IMR-90 (cell line): ENCODE results near the gene WASHC4. TPM values are rescaled to one million over a fixed set of nuclear protein-coding genes. Genes with fewer than 3 reads are reported as not detected.

Experiments
- ATAC-seq: fragments of 200-7000 bp; cut with Tn5 transposase; 2 replicates; pipeline ENCODE4 v1.9.1; 2020; ENCODE audit warnings: low read depth, mild to moderate bottlenecking, moderate library complexity
- Bru-seq: library from RNA; stranded (reverse); fragments of 400-500 nt; gene quantifications from one replicate; lab custom pipeline; 2021; lab: Mats Ljungman, UMichigan
- BruChase-seq, 2 experiments: library from RNA; stranded (reverse); fragments of 400-500 nt; gene quantifications; one replicate each; lab custom pipeline; 2021; lab: Mats Ljungman, UMichigan
- BruUV-seq: library from RNA; stranded (reverse); fragments of 400-500 nt; replicated peaks from 2 replicates; lab custom pipeline; 2021; lab: Mats Ljungman, UMichigan
- CTCF ChIA-PET: fragments of 300-600 bp; formaldehyde crosslinking; extraction: SDS; loops from one replicate; lab custom pipeline; 2021; ENCODE audit warnings: antibody characterized with exemption; lab: Yijun Ruan, JAX
- POLR2A ChIA-PET: fragments of 300-600 bp; sonication (Branson Sonifier 250); formaldehyde crosslinking; loops from one replicate; lab custom pipeline; 2022; ENCODE audit warnings: antibody characterized with exemption; ENCODE audit not compliant: unreplicated experiment; lab: Charles Lee
- DNase-seq: peaks from one replicate; pipeline ENCODE4 v3.0.0; 2013
- H2AFZ ChIP-seq: replicated peaks from 2 replicates; pipeline ENCODE3; 2013; ENCODE audit warnings: low read length, mild to moderate bottlenecking; ENCODE audit not compliant: poor library complexity
- H2AK5ac ChIP-seq: 2 replicates; pipeline ENCODE4 v1.6.1; 2013; ENCODE audit warnings: low read depth, low read length, inconsistent platforms
- H2AK9ac ChIP-seq: replicated peaks from 2 replicates; pipeline ENCODE3; 2013; ENCODE audit warnings: mild to moderate bottlenecking, low read depth, low read length, moderate library complexity; ENCODE audit not compliant: poor library complexity
- H2BK120ac ChIP-seq: 2 replicates; pipeline ENCODE4 v1.6.1; 2013; ENCODE audit warnings: low read depth, low read length, inconsistent platforms
- H2BK15ac ChIP-seq: 3 replicates; pipeline ENCODE4 v1.6.1; 2013; ENCODE audit warnings: low read depth, low read length, inconsistent platforms
- H2BK20ac ChIP-seq: 2 replicates; pipeline ENCODE4 v1.6.1; 2013; ENCODE audit warnings: low read depth, mild to moderate bottlenecking, inconsistent platforms, low read length, moderate library complexity
- H2BK5ac ChIP-seq: 2 replicates; pipeline ENCODE4 v1.6.1; 2013; ENCODE audit warnings: mild to moderate bottlenecking, low read depth, low read length, inconsistent platforms; ENCODE audit not compliant: poor library complexity, severe bottlenecking
- H3K14ac ChIP-seq: replicated peaks from 2 replicates; pipeline ENCODE4 v1.6.1; 2013; ENCODE audit warnings: low read depth, low read length, inconsistent platforms
- H3K18ac ChIP-seq: 2 replicates; pipeline ENCODE4 v1.6.1; 2013; ENCODE audit warnings: low read depth, low read length, control low read depth
- H3K23ac ChIP-seq: 2 replicates; pipeline ENCODE4 v1.6.1; 2013; ENCODE audit warnings: low read depth, low read length, inconsistent platforms
- H3K27ac ChIP-seq: 2 replicates; pipeline ENCODE4 v1.5.1; 2013; ENCODE audit warnings: mild to moderate bottlenecking, control low read depth, low read length; ENCODE audit not compliant: insufficient read depth
- H3K27me3 ChIP-seq: 2 replicates; pipeline ENCODE4 v1.6.1; 2013; ENCODE audit warnings: low read length; ENCODE audit not compliant: control insufficient read depth, insufficient read depth
- H3K36me3 ChIP-seq: 2 replicates; pipeline ENCODE4 v1.6.1; 2013; ENCODE audit warnings: low read length, mixed read lengths; ENCODE audit not compliant: control insufficient read depth, insufficient read depth
- H3K4ac ChIP-seq: 2 replicates; pipeline ENCODE4 v1.6.1; 2013; ENCODE audit warnings: low read depth, low read length, inconsistent platforms
- H3K4me1 ChIP-seq: 2 replicates; pipeline ENCODE4 v1.6.1; 2013; ENCODE audit warnings: low read length, mixed read lengths; ENCODE audit not compliant: control insufficient read depth, insufficient read depth
- H3K4me2 ChIP-seq: 2 replicates; pipeline ENCODE4 v1.6.1; 2013; ENCODE audit warnings: low read depth, mild to moderate bottlenecking, control low read depth, low read length, moderate library complexity
- H3K4me3 ChIP-seq: 2 replicates; pipeline ENCODE4 v1.5.1; 2013; ENCODE audit warnings: low read depth, mild to moderate bottlenecking, control low read depth, low read length, moderate library complexity; ENCODE audit not compliant: insufficient read depth
- H3K56ac ChIP-seq: 2 replicates; pipeline ENCODE4 v1.6.1; 2013; ENCODE audit warnings: low read length, inconsistent platforms; ENCODE audit not compliant: insufficient read depth; ENCODE audit errors: extremely low read depth
- H3K79me1 ChIP-seq, 2 experiments: 2 replicates each; pipeline ENCODE4 v1.6.1; 2013; ENCODE audit warnings: low read length in 2 of 2, inconsistent platforms in 1 of 2, low read depth in 1 of 2
- H3K9ac ChIP-seq: 2 replicates; pipeline ENCODE4 v1.6.1; 2013; ENCODE audit warnings: low read depth, low read length, control low read depth
- H3K9me1 ChIP-seq: 2 replicates; pipeline ENCODE4 v1.6.1; 2013; ENCODE audit warnings: low read length, inconsistent platforms; ENCODE audit not compliant: insufficient read depth
- H3K9me3 ChIP-seq: 2 replicates; pipeline ENCODE4 v1.6.1; 2013; ENCODE audit warnings: low read length; ENCODE audit not compliant: control insufficient read depth, insufficient read depth
- H4K20me1 ChIP-seq: 2 replicates; pipeline ENCODE4 v1.6.1; 2013; ENCODE audit warnings: low read length, inconsistent platforms; ENCODE audit not compliant: insufficient read depth
- H4K5ac ChIP-seq: 2 replicates; pipeline ENCODE4 v1.6.1; 2013; ENCODE audit warnings: mild to moderate bottlenecking, low read depth, low read length, control low read depth
- H4K8ac ChIP-seq, 2 experiments: 2 replicates each; pipeline ENCODE4 v1.6.1; 2013; ENCODE audit warnings: low read depth in 2 of 2, low read length in 2 of 2, control low read depth in 1 of 2, inconsistent platforms in 1 of 2
- H4K91ac ChIP-seq: 2 replicates; pipeline ENCODE4 v1.6.1; 2013; ENCODE audit warnings: low read depth, low read length, inconsistent platforms; ENCODE audit not compliant: insufficient read depth
- BHLHE40 ChIP-seq: fragments of 150-350 bp; IDR thresholded peaks from 2 replicates; pipeline ENCODE4 v1.6.1; 2016; ENCODE audit warnings: mild to moderate bottlenecking, low read depth, low read length
- CEBPB ChIP-seq: IDR thresholded peaks from 2 replicates; pipeline ENCODE4 v1.6.1; 2012; ENCODE audit warnings: low read depth, low read length, improper control_type of control experiment
- CHD1 ChIP-seq: IDR thresholded peaks from 2 replicates; pipeline ENCODE4 v1.6.1; 2012; ENCODE audit warnings: low read depth, low read length, improper control_type of control experiment
- FOS ChIP-seq: fragments of 150-350 bp; IDR thresholded peaks from 2 replicates; pipeline ENCODE4 v1.6.1; 2016; ENCODE audit warnings: low read depth, low read length
- MAFK ChIP-seq: IDR thresholded peaks from 2 replicates; pipeline ENCODE4 v1.6.1; 2012; ENCODE audit warnings: low read depth, low read length, improper control_type of control experiment
- MAZ ChIP-seq: IDR thresholded peaks from 2 replicates; pipeline ENCODE4 v1.6.1; 2012; ENCODE audit warnings: low read depth, mild to moderate bottlenecking, low read length, improper control_type of control experiment, moderate library complexity, borderline replicate concordance
- NFE2L2 ChIP-seq: fragments of 150-350 bp; IDR thresholded peaks from 2 replicates; pipeline ENCODE4 v1.6.1; 2016; ENCODE audit warnings: low read depth, mild to moderate bottlenecking, low read length
- POLR2A ChIP-seq: IDR thresholded peaks from 2 replicates; pipeline ENCODE4 v1.6.1; 2012; ENCODE audit warnings: mild to moderate bottlenecking, low read depth, low read length
- RAD21 ChIP-seq: IDR thresholded peaks from 2 replicates; pipeline ENCODE4 v1.6.1; 2012; ENCODE audit warnings: low read length, improper control_type of control experiment
- RCOR1 ChIP-seq: IDR thresholded peaks from 2 replicates; pipeline ENCODE4 v1.6.1; 2012; ENCODE audit warnings: mild to moderate bottlenecking, low read length, improper control_type of control experiment; ENCODE audit not compliant: insufficient replicate concordance
- SMC3 ChIP-seq: fragments of 150-350 bp; IDR thresholded peaks from 2 replicates; pipeline ENCODE4 v1.6.1; 2016; ENCODE audit warnings: low read depth, mild to moderate bottlenecking, antibody characterized with exemption, low read length, moderate library complexity
- WGBS, 2 experiments: methylation state at CpG; one replicate each; pipeline versions ENCODE4 v1.1.5 to v1.1.7; 2013; ENCODE audit warnings: missing lambda C conversion rate in 2 of 2; ENCODE audit not compliant: insufficient read length in 1 of 2; ENCODE audit errors: extremely low coverage in 2 of 2; 5-methylcytosine and 5-hydroxymethylcytosine counted together
- dilution Hi-C: fragments of 300-500 bp; cut with HindIII; formaldehyde crosslinking; loops from one replicate; pipeline ENCODE4 v1.14.3; 2018; ENCODE audit warnings: low sequenced_read_pairs; ENCODE audit not compliant: unreplicated experiment
- in situ Hi-C: fragments of 300-500 bp; cut with MboI; formaldehyde crosslinking; loops from 3 replicates; pipeline ENCODE4 v1.14.3; 2019; ENCODE audit warnings: low sequenced_read_pairs, inconsistent platforms, mixed read lengths
- intact Hi-C: fragments of 100-400 bp; cut with micrococcal nuclease; formaldehyde crosslinking; loops from 2 replicates; pipeline ENCODE4 v1.10.0; 2022
- long read RNA-seq: library from polyadenylated mRNA; unstranded; transcript quantifications from one replicate; pipeline ENCODE4 v2.0.0, GENCODE V29; 2021; ENCODE audit not compliant: unreplicated experiment
- polyA plus RNA-seq, 3 experiments: library from polyadenylated mRNA; depleted of rRNA; stranded (reverse); fragments of >200 nt; gene quantifications; 2 replicates each; pipeline ENCODE4 v1.2.3, GENCODE V29; 2012; ENCODE audit warnings: low replicate concordance in 1 of 3
- total RNA-seq: library from RNA; depleted of rRNA; stranded (reverse); fragments of >200 nt; gene quantifications from 2 replicates; pipeline ENCODE4 v1.2.3, GENCODE V29; 2012; rRNA removed
- TF ChIP-seq, protein P1 (sequence below): fragments of 150-350 bp; IDR thresholded peaks from 2 replicates; pipeline ENCODE4 v1.6.1; 2016; ENCODE audit warnings: low read depth, mild to moderate bottlenecking, low read length, moderate library complexity, borderline replicate concordance
- TF ChIP-seq, protein P2 (sequence below): fragments of 150-350 bp; IDR thresholded peaks from 2 replicates; pipeline ENCODE4 v1.6.1; 2017; ENCODE audit warnings: mild to moderate bottlenecking, antibody characterized with exemption, low read length, low read depth

Gene WASHC4
- total RNA-seq = 47.0 and 85.5 TPM in 2 replicates
- 12.7 and 16.4 TPM in 2 replicates for polyA plus RNA-seq (2012; rRNA removed)
- 1.2 and 1.9 TPM in 2 replicates for polyA plus RNA-seq (2012; cell fraction: cytosol; rRNA removed)
- polyA plus RNA-seq (2012; cell fraction: nucleus; rRNA removed; ENCODE audit: low replicate concordance) = 2.2 and 30.6 TPM in 2 replicates
- percentile 89 among the genes with signal in this experiment for Bru-seq, nascent RNA
- percentile 86 among the genes with signal in this experiment for BruChase-seq, experiment 1, labeled RNA remaining after a 6-hour chase
- percentile 93 among the genes with signal in this experiment for BruChase-seq, experiment 2, labeled RNA remaining after a 2-hour chase
- long read RNA-seq, full-length matches to known transcripts = 6 of 95 reads
- long read RNA-seq, partial matches to known transcripts = 73 of 95 reads
- long read RNA-seq, other reads (novel, unspliced or antisense) = 16 of 95 reads

DNA sequence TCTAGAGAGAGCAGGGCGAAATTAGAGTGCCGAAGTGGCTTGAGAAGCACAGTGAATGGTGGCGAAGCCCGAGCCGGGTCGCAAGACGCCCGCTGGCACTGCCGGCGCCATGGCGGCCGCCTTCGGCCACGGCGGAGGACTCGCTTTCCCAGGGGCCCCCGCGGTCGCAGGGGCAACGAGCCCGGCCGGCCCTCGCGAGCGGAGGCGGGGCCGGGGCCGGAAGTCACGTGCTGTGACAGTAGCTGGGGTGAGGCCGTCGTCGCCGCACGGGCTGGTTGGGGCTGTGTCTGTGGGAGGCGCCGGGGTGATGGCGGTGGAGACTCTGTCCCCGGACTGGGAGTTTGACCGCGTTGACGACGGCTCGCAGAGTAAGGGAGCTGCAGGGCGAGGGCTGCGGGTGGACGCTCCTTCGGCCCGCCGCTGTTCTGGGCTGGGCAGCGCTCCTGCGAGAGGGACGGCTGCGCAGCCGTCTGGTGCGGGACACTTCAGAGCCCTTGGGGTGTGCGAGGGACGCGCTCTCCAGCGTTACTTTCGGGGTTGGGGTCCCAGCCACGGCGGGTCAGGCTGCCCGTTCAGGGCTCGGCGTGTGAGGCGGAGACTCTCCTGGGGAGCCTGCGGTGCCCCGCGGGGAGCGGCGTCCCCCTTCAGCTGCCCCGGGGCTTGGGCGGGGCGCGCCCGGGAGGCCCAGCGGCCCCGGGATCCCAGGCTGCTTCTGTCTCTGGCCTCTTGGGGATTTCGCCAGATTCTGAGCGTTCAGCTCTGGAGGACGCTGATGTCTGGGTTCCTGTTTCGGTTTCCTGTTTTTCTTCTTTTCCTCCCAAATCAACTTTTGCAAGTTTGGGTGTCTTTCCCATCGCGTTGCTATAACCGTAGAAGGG, at the start of gene WASHC4:
TSS of gene WASHC4 (plus strand) at position 238 of the 878 bp plus-strand sequence. CDS start at position 308, 70 bp downstream.
- ChIA-PET POLR2A (interaction anchor here (1.0 to 1.2 kb wide), 2 partner anchors 10 to 24 kb away, joined by 3 to 4 read pairs; partner anchors contain the start of gene ALDH1L2), CTCF (interaction anchor here (0.6 to 0.7 kb wide), 2 partner anchors 15 to 1243 kb away, joined by 3 read pairs; no protein-coding TSS in a partner anchor)
- 2% methylated on average over 45 of the region's 85 CpGs; no CpG with 5 or more reads in 1 of the 2 experiments for WGBS, 2 experiments
- no peak for TF ChIP-seq MAFK
- TF ChIP-seq BHLHE40 = peak; percentile 97
- 0 out of 2 replicates have a peak, but pooled peaks have one; percentile 5 for TF ChIP-seq RAD21
- TF ChIP-seq FOS = 0 out of 2 replicates have a peak, but pooled peaks have one; percentile 7
- no peak for TF ChIP-seq CEBPB
- TF ChIP-seq POLR2A = peak; percentile 95
- TF ChIP-seq SMC3 = no peak
- TF ChIP-seq, protein P1, sequence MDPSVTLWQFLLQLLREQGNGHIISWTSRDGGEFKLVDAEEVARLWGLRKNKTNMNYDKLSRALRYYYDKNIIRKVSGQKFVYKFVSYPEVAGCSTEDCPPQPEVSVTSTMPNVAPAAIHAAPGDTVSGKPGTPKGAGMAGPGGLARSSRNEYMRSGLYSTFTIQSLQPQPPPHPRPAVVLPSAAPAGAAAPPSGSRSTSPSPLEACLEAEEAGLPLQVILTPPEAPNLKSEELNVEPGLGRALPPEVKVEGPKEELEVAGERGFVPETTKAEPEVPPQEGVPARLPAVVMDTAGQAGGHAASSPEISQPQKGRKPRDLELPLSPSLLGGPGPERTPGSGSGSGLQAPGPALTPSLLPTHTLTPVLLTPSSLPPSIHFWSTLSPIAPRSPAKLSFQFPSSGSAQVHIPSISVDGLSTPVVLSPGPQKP = no peak
- 0 out of 2 replicates have a peak, but pooled peaks have one; percentile 94 for TF ChIP-seq CHD1
- TF ChIP-seq MAZ = peak; percentile 77
- TF ChIP-seq NFE2L2 = no peak
- no peak for TF ChIP-seq RCOR1
- TF ChIP-seq, protein P2, sequence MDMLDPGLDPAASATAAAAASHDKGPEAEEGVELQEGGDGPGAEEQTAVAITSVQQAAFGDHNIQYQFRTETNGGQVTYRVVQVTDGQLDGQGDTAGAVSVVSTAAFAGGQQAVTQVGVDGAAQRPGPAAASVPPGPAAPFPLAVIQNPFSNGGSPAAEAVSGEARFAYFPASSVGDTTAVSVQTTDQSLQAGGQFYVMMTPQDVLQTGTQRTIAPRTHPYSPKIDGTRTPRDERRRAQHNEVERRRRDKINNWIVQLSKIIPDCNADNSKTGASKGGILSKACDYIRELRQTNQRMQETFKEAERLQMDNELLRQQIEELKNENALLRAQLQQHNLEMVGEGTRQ = peak; percentile 98

More for the DNA sequence above, at the start of gene WASHC4:
- Histone ChIP-seq H4K5ac (peak within 1 kb of the TSS; percentile 86), H3K9me1 (peaks cover 3% of the 10 kb centered on the region; the same call in 1 of the 2 replicates), H3K36me3 (peaks cover 2% of the 10 kb centered on the region), H3K4me2 (peak within 1 kb of the TSS; percentile 98), H2AK9ac (peak within 1 kb of the TSS; percentile 94), H3K9me3 (no peaks in the 10 kb centered on the region), H3K27me3 (no peaks in the 10 kb centered on the region), H3K4ac (peak within 1 kb of the TSS; percentile 93), H3K23ac (peak within 1 kb of the TSS; percentile 93), H3K79me1 (peaks cover 7 to 24% of the 10 kb centered on the region in 2 experiments; a peak in 3 of 4 replicates), H2BK120ac (peak within 1 kb of the TSS; percentile 84), H4K91ac (peak within 1 kb of the TSS; percentile 87), H3K18ac (peak within 1 kb of the TSS; percentile 80), H3K14ac (peak within 1 kb of the TSS; percentile 99), H3K4me1 (peaks cover 3% of the 10 kb centered on the region; the same call in 1 of the 2 replicates), H4K8ac (peak within 1 kb of the TSS; percentile 78 to 98), H3K56ac (peak within 1 kb of the TSS; percentile 92), H3K4me3 (peak within 1 kb of the TSS; percentile 78), H2BK20ac (peak within 1 kb of the TSS; percentile 73), H4K20me1 (peaks cover 45% of the 10 kb centered on the region; the same call in 1 of the 2 replicates), H2AK5ac (peak within 1 kb of the TSS; percentile 68; the same call in 1 of the 2 replicates), H3K27ac (peak within 1 kb of the TSS; percentile 94), H2BK15ac (peak within 1 kb of the TSS; percentile 17; the same call in 1 of the 3 replicates), H3K9ac (peak within 1 kb of the TSS; percentile 91), H2BK5ac (peak within 1 kb of the TSS; percentile 86), H2AFZ (peak within 1 kb of the TSS; percentile 95)
- ATAC-seq (peak; percentile 94), DNase-seq (peak; percentile 85)
- in situ Hi-C loops (no loop called here), dilution Hi-C loops (no loop called here), intact Hi-C loops (loop anchor here (10.0 kb wide), 1 partner anchor 723 kb away; no protein-coding TSS in a partner anchor)
- BruUV-seq = no TSS peak
